SKM-1 treated with dmso at 0.1 percent for 144 hours (cell line): ENCODE data around the gene VIP.
"Not testable (repeated sequence)": the region's sequence is repeated elsewhere in the genome, so short reads cannot be mapped to it uniquely, and the experiment has no call there.

ENCODE experiments used
- DNase-seq: peaks from one replicate; lab custom pipeline; 2025; ENCODE audit not compliant: unreplicated experiment; lab: John Stamatoyannopoulos, UW

VIP gene

DNA sequence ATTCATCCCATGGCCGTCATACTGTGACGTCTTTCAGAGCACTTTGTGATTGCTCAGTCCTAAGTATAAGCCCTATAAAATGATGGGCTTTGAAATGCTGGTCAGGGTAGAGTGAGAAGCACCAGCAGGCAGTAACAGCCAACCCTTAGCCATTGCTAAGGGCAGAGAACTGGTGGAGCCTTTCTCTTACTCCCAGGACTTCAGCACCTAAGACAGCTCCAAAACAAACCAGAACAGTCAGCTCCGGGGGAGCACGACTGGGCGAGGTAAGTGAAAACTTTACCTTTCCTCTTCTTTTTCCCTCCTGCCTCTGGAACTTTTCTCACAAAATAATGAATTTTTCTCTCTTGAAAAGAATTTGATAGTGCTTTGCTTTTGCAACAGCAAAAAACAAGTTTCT lies at the start of gene VIP:
VIP (plus strand) TSS at position 104 of the 400 bp plus-strand sequence. CDS start 1,381 bp downstream, outside the sequence.
- no peak for DNase-seq

- no peak for DNase-seq
Measured at GRCh38 chr6:152701081-152701862, 49.3 kb upstream of the VIP start.

DNA sequence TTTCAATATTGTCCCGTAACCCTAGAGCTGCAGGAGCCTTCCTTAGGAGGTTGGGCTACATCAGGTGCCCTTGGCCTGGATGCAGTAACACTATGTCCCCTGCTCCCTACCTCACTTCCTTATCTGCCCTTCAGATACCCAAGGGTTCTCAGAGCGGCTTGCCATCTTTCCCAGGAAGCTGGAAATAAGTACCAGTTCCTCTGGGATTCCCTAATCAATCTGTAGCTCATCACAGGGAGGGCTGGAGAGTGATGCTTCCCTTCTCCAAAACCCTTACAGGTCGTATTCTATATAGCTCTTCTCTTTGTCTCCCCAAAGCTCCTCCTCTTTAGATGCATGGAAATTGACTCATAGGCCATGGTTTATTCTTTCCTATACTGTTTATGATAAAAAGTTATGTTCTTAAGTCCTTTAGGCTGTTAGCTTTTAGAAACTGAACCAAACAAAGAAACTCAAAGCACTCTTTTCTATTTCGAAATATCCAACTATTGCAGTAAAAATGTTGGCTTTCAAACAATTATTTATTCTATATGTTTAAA lies 48.7 kb upstream of the VIP start:
- no peak for DNase-seq

GRCh38 chr6:152703750-152704149 lies 46.8 kb upstream of the VIP start:
- not testable (repeated sequence) for DNase-seq

DNA sequence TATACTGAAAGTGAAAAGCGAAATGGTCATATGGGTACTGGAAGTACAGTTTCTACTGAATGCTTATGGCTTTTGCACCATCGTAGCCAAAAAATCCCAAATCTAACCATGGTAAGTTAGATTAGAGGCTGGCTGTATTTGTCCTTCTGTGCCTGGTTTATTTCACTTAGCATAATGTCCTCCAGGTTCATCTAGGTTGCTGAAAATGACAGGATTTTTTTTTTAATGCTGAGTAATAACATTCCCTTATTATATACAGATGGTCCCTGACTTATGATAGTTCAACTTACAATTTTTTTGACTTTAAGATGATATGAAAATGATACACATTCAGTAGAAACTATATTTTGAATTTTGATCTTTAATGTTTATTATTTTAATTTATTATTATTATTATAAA lies 45.3 kb upstream of the VIP start:
- DNase-seq, result no peak

GRCh38 chr6:152716322-152716721 lies 34.3 kb upstream of the VIP start:
- no peak for DNase-seq

GRCh38 chr6:152720974-152721373 lies 29.6 kb upstream of the VIP start:
- no peak for DNase-seq

- DNase-seq, result no peak
Measured at GRCh38 chr6:152721956-152722355, 28.6 kb upstream of the VIP start.

- DNase-seq, result no peak
Measured at GRCh38 chr6:152723398-152723797, 27.2 kb upstream of the VIP start.

DNA sequence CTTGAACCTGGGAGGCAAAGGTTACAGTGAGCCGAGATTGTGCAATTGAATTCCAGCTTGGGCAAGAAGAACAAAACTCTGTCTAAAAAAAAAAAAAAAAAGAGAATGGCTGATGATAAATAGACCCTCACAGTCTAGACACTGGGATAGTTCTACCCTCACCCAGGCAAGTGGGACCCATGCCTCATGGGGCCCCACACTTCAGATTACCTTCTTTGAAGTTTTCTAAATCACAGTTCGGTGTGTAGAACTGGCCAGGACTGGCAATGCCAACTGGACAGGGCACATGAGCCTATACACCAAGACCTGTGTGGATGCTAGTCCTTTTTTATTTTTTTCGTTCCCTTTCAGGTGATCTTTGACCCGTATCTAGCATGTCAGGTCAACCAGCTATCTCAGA lies 24.3 kb upstream of the VIP start:
- DNase-seq, result no peak

GRCh38 chr6:152727507-152727906 lies 23.1 kb upstream of the VIP start:
- no peak for DNase-seq

- no peak for DNase-seq
Measured at GRCh38 chr6:152734630-152735029, 16.0 kb upstream of the VIP start.

GRCh38 chr6:152736687-152737273 lies 13.8 kb upstream of the VIP start:
- no peak for DNase-seq

DNA sequence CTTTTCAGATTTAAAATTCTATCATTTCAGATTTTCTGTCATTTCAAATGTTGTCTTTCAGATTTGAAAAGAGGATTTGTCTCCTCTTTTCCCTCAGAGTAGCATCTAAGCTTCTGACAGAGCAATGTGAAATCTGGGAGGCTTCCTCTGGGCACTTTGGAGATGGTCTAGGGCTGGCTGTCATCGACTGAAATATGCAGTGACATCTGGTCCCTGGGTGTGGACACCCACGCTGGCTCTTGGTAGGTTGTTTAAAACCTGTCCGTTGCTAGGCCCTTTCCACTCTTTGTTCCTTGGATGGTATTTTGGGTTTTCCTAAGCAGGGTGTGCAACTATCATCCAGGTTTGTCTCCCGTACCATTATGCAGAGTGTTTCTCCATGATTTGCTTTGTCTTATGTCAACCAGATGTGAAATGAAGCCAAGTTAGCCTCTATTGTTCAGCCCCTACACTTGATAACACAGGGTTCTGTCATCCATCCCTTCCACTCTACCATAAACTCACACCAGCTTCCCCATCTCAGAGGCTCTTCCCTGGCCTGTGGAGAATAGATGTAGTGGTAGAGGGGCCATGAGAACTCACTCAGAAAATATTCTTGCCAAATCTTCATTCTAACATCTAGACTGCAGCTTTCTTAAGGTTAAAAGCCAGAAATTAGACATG lies 5.0 kb upstream of the VIP start:
- DNase-seq, result no peak

DNA sequence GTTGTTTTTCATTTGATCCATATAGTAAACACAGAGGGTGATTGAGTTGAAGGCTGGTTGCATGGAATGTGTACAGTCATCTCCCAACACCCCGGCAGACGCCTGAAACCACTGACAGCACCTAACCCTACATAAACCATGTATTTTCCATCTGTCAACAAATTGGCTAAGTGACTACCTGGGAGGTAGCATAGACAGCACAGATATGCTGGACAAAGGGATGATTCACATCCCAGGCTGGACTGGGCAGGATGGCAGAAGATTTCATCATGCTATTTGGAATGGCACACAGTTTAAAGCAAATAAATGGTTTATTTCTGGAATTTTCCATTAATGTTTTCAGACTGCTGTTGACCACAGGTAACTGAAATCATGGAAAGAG lies 4.4 kb upstream of the VIP start:
- no peak for DNase-seq

DNA sequence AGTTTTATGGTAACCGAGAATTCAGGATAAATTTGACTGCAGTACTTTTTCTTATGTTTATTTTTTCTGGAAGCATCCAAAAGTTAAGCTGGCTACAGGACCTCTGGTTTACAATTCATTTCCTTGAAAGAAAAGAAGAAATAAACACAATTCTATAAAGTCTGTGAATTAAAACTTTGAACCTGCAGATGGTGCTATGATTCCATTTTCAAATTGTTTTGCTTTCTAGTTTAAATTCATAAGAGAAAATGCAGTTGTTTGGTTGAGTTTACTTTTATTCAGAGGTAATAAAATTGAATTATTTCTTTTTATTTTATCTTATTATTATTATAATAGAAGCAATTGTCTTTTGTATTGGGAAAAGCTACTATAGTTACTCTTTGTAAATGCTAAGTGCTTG lies 1.8 kb upstream of the VIP start:
- no peak for DNase-seq

GRCh38 chr6:152749336-152749735 lies 1.3 kb upstream of the VIP start:
- no peak for DNase-seq

GRCh38 chr6:152765331-152765730 lies 14.7 kb downstream of the VIP start:
- DNase-seq, result no peak

DNA sequence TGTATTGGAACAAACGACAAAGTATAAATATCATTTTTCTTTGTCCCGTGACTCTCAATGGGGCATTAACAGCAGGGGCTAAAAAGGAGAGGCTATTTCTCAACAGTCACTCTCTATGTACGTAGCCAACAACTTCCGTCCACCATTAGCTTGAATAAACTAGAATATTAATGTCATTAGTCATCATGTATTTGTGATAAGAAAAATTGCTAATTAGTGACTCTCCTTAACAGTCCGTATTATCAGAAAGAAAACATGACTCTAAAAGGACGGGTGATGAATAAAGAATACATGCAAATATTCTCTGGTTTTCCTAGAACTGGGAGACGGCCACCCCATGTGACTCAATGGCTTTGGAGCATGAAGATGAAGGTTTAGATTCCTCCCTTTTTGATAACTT lies 18.6 kb downstream of the VIP start:
- DNase-seq, result no peak

- DNase-seq, result no peak
Measured at GRCh38 chr6:152769993-152770392, 19.4 kb downstream of the VIP start.

- DNase-seq, result no peak
Measured at GRCh38 chr6:152771061-152771687, 20.6 kb downstream of the VIP start.

DNA sequence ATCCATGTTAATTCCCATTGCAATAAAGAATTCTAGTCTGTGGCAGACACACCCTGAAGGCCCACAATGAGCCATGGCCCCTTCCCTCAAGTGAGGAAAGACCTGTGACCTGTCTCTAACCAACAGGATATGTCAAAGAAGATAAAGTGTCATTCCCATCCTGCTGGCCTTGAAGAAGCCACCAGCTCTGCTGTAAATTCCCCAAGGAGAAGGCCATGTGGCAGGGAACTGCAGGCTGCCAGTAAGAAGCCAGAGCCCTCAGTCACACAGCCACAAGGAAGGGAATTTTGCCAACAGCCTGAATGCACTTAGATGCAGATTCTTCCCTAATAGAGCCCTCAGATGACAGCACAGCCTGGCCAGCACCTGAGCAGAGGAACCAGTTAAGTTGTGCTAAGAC lies 24.8 kb downstream of the VIP start:
- DNase-seq, result no peak
